Calu3 (cell line): Measurements from ENCODE around the gene RPSA. TPM values are rescaled to one million over a fixed set of nuclear protein-coding genes. Genes with fewer than 3 reads are reported as not detected.

Experiments
- BruUV-seq: library from RNA; stranded (reverse); fragments of 400-500 nt; replicated peaks from 2 replicates; lab custom pipeline; 2021; lab: Mats Ljungman, UMichigan
- CTCF ChIA-PET: fragments of 300-600 bp; sonication (Branson Sonifier 250); formaldehyde crosslinking; loops from one replicate; lab custom pipeline; 2022; ENCODE audit warnings: antibody characterized with exemption; lab: Charles Lee
- DNase-seq: peaks from one replicate; pipeline ENCODE4 v3.0.0; 2022
- H3K27ac Mint-ChIP-seq: one replicate; pipeline ENCODE4 v1.8.0; 2022; ENCODE audit warnings: mixed read lengths; ENCODE audit not compliant: unreplicated experiment
- H3K27me3 Mint-ChIP-seq: one replicate; pipeline ENCODE4 v1.8.0; 2022; ENCODE audit warnings: mixed read lengths; ENCODE audit not compliant: unreplicated experiment
- H3K36me3 Mint-ChIP-seq: one replicate; pipeline ENCODE4 v1.8.0; 2022; ENCODE audit warnings: mild to moderate bottlenecking, moderate library complexity, mixed read lengths; ENCODE audit not compliant: insufficient read depth, unreplicated experiment
- H3K4me1 Mint-ChIP-seq: one replicate; pipeline ENCODE4 v1.8.0; 2022; ENCODE audit warnings: mild to moderate bottlenecking, low read depth, mixed read lengths; ENCODE audit not compliant: unreplicated experiment
- H3K4me3 Mint-ChIP-seq: one replicate; pipeline ENCODE4 v1.8.0; 2022; ENCODE audit warnings: mild to moderate bottlenecking, low read depth, moderate library complexity, mixed read lengths; ENCODE audit not compliant: unreplicated experiment
- H3K9me3 Mint-ChIP-seq: one replicate; pipeline ENCODE4 v1.8.0; 2022; ENCODE audit warnings: low read depth, mixed read lengths; ENCODE audit not compliant: unreplicated experiment
- intact Hi-C: fragments of 100-400 bp; cut with micrococcal nuclease; formaldehyde crosslinking; loops from one replicate; pipeline ENCODE4 v1.10.0; 2022; ENCODE audit not compliant: unreplicated experiment
- total RNA-seq: library from RNA; stranded (reverse); gene quantifications from 2 replicates; pipeline ENCODE4 v1.2.3, GENCODE V29; 2022
- TF ChIP-seq, protein P1 (sequence below): fragments of 200-600 bp; IDR thresholded peaks from one replicate; pipeline ENCODE4 v1.8.0; 2022; ENCODE audit warnings: antibody characterized with exemption; ENCODE audit not compliant: unreplicated experiment

RPSA gene
- total RNA-seq, 1 experiment from 2014 or later, result 904 TPM

DNA sequence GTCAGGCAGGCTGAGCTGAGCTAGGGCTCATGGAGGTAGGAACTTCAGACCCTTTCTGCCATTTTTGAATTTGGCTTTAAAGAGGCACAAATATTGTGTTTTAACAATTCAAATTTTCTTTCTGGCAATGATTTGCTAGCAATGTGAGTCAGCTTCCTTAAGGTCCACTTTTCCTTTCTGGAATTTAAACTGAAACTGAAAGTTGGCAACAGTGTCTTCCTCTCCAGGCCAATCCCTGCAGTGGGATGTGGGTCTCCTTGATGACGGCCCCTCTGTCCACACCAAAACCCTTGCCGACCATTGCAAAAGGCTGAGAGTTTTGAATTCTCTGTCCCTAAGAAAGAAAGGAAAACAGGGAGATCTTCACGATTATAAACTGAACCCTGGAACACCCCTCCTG lies 27.1 kb downstream of the RPSA start:
- TF ChIP-seq, protein P1, sequence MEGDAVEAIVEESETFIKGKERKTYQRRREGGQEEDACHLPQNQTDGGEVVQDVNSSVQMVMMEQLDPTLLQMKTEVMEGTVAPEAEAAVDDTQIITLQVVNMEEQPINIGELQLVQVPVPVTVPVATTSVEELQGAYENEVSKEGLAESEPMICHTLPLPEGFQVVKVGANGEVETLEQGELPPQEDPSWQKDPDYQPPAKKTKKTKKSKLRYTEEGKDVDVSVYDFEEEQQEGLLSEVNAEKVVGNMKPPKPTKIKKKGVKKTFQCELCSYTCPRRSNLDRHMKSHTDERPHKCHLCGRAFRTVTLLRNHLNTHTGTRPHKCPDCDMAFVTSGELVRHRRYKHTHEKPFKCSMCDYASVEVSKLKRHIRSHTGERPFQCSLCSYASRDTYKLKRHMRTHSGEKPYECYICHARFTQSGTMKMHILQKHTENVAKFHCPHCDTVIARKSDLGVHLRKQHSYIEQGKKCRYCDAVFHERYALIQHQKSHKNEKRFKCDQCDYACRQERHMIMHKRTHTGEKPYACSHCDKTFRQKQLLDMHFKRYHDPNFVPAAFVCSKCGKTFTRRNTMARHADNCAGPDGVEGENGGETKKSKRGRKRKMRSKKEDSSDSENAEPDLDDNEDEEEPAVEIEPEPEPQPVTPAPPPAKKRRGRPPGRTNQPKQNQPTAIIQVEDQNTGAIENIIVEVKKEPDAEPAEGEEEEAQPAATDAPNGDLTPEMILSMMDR, result no peak
- H3K36me3 Mint-ChIP-seq, result no peaks in the 10 kb centered on the region
- H3K9me3 Mint-ChIP-seq, result no peaks in the 10 kb centered on the region
- no peak overlapping the region for H3K4me3 Mint-ChIP-seq
- CTCF ChIA-PET, result no interaction called here
- H3K27me3 Mint-ChIP-seq, result no peaks in the 10 kb centered on the region
- no TSS peak for BruUV-seq
- peak overlapping the region; percentile 27 for H3K27ac Mint-ChIP-seq
- H3K4me1 Mint-ChIP-seq, result peaks cover 16% of the 10 kb centered on the region
- intact Hi-C loops, result no loop called here
- DNase-seq, result no peak

DNA sequence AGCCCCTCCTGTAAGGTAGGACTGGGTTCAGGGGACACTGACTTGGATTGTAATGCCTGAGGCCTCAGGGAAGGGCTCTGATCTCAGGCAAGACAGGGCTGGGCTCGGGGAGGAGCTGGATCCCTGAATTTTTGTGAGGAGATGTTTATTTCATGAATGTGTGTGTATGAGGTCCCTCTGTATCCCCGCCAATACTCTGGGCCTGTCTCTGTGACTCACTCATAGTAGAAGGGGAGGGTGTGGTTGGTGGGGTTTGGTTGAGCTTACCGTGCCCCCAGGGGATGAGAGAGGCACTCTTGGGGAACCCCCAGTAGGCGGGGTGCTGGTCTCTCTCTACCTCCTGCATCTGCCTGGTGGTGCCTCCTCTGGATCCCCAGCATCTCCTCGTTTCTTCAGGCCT lies 28.1 kb downstream of the RPSA start:
- H3K27me3 Mint-ChIP-seq, result no peaks in the 10 kb centered on the region
- intact Hi-C loops, result no loop called here
- H3K9me3 Mint-ChIP-seq, result no peaks in the 10 kb centered on the region
- no peak overlapping the region for H3K4me3 Mint-ChIP-seq
- no peaks in the 10 kb centered on the region for H3K36me3 Mint-ChIP-seq
- DNase-seq, result no peak
- CTCF ChIA-PET, result no interaction called here
- peak overlapping the region; percentile 16 for H3K27ac Mint-ChIP-seq
- no TSS peak for BruUV-seq
- TF ChIP-seq, protein P1, result no peak
- peaks cover 16% of the 10 kb centered on the region for H3K4me1 Mint-ChIP-seq

- intact Hi-C loops, result no loop called here
- CTCF ChIA-PET, result interaction anchor here (0.9 kb wide), 1 partner anchor 13 kb away, joined by 3 read pairs; no protein-coding TSS in a partner anchor
- peak overlapping the region; percentile 16 for H3K27ac Mint-ChIP-seq
These were observed 28.7 kb downstream of the RPSA start for GRCh38 chr3:39435006-39435748.

GRCh38 chr3:39438880-39439279 lies 32.4 kb downstream of the RPSA start:
- intact Hi-C loops, result no loop called here
- TF ChIP-seq, protein P1, result no peak
- no peaks in the 10 kb centered on the region for H3K9me3 Mint-ChIP-seq
- no TSS peak for BruUV-seq
- H3K4me3 Mint-ChIP-seq, result no peak overlapping the region
- no peak for DNase-seq
- H3K27me3 Mint-ChIP-seq, result no peaks in the 10 kb centered on the region
- H3K36me3 Mint-ChIP-seq, result no peaks in the 10 kb centered on the region
- H3K4me1 Mint-ChIP-seq, result peaks cover 10% of the 10 kb centered on the region
- CTCF ChIA-PET, result interaction anchor here (0.6 kb wide), 1 partner anchor 27 kb away, joined by 3 read pairs; no protein-coding TSS in a partner anchor
- H3K27ac Mint-ChIP-seq, result no peak overlapping the region

More at GRCh38 chr3:39435006-39435748, 28.7 kb downstream of the RPSA start:
- H3K9me3 Mint-ChIP-seq, result no peaks in the 10 kb centered on the region
- TF ChIP-seq, protein P1, result no peak
- H3K27me3 Mint-ChIP-seq, result no peaks in the 10 kb centered on the region
- DNase-seq, result no peak
- H3K36me3 Mint-ChIP-seq, result no peaks in the 10 kb centered on the region
- H3K4me3 Mint-ChIP-seq, result no peak overlapping the region
- peaks cover 16% of the 10 kb centered on the region for H3K4me1 Mint-ChIP-seq
- no TSS peak for BruUV-seq
